ENCODE results near the gene SARDH.

Gene SARDH

GRCh38 chr9:133733796-133734533, 4.2 kb downstream of the SARDH start:
- no peak for DNase-seq (ENCODE audit: low read depth in 4 of 4, low spot score in 1 of 4)

GRCh38 chr9:133733421-133733795, 4.7 kb downstream of the SARDH start:
- no peak for DNase-seq (ENCODE audit: low read depth in 4 of 4, low spot score in 1 of 4)

- no peak for DNase-seq (ENCODE audit: low read depth in 4 of 4, low spot score in 1 of 4)
Measured at GRCh38 chr9:133732639-133733408, 5.3 kb downstream of the SARDH start.

- DNase-seq (ENCODE audit: low read depth in 4 of 4, low spot score in 1 of 4): no peak
Measured at GRCh38 chr9:133731876-133732638, 6.1 kb downstream of the SARDH start.

GRCh38 chr9:133730994-133731715, 7.0 kb downstream of the SARDH start:
- no peak for DNase-seq (ENCODE audit: low read depth in 4 of 4, low spot score in 1 of 4)

GRCh38 chr9:133729617-133730281, 8.4 kb downstream of the SARDH start:
- DNase-seq (ENCODE audit: low read depth in 4 of 4, low spot score in 1 of 4): no peak

- DNase-seq (ENCODE audit: low read depth in 4 of 4, low spot score in 1 of 4): no peak
Measured at GRCh38 chr9:133728856-133729616, 9.1 kb downstream of the SARDH start.

- DNase-seq (ENCODE audit: low read depth in 4 of 4, low spot score in 1 of 4): no peak
Measured at GRCh38 chr9:133727876-133728441, 10.2 kb downstream of the SARDH start.

GRCh38 chr9:133727277-133727875, 10.8 kb downstream of the SARDH start:
- DNase-seq (ENCODE audit: low read depth in 4 of 4, low spot score in 1 of 4): no peak

- peak in 3 of 4 experiments; percentile 28 to 41 (median 41) for DNase-seq (ENCODE audit: low read depth in 4 of 4, low spot score in 1 of 4)
Measured at GRCh38 chr9:133726401-133727276, 11.5 kb downstream of the SARDH start.

GRCh38 chr9:133725886-133726285, 12.3 kb downstream of the SARDH start:
- no peak for DNase-seq (ENCODE audit: low read depth in 4 of 4, low spot score in 1 of 4)

- no peak for DNase-seq (ENCODE audit: low read depth in 4 of 4, low spot score in 1 of 4)
Measured at GRCh38 chr9:133718563-133719315, 19.4 kb downstream of the SARDH start.

GRCh38 chr9:133717113-133718031, 20.8 kb downstream of the SARDH start:
- DNase-seq (ENCODE audit: low read depth in 4 of 4, low spot score in 1 of 4): no peak

- no peak for DNase-seq (ENCODE audit: low read depth in 4 of 4, low spot score in 1 of 4)
Measured at GRCh38 chr9:133716564-133717112, 21.5 kb downstream of the SARDH start.

GRCh38 chr9:133715866-133716563, 22.1 kb downstream of the SARDH start:
- no peak for DNase-seq (ENCODE audit: low read depth in 4 of 4, low spot score in 1 of 4)

All from stimulated activated CD4-positive, alpha-beta T cell treated with anti-CD3 and anti-CD28 coated beads, Interleukin-1b, Interleukin-23, amount 100 ng/mL, for 24 hours (primary cell).